Mucosa of stomach (tissue), 1 donor: ENCODE data around the gene BAIAP2.

Experiments
- H3K27me3 ChIP-seq: one replicate; pipeline ENCODE4 v1.7.0; 2013; ENCODE audit warnings: mild to moderate bottlenecking, low read length; ENCODE audit not compliant: control insufficient read depth, insufficient read depth
- H3K36me3 ChIP-seq: one replicate; pipeline ENCODE4 v1.7.0; 2013; ENCODE audit warnings: low read length; ENCODE audit not compliant: control insufficient read depth, insufficient read depth
- H3K4me1 ChIP-seq: one replicate; pipeline ENCODE4 v1.7.0; 2013; ENCODE audit warnings: mild to moderate bottlenecking, low read length; ENCODE audit not compliant: control insufficient read depth, insufficient read depth
- H3K4me3 ChIP-seq: one replicate; pipeline ENCODE4 v1.7.0; 2013; ENCODE audit warnings: low read length
- H3K9ac ChIP-seq: one replicate; pipeline ENCODE4 v1.7.0; 2013; ENCODE audit warnings: mild to moderate bottlenecking, low read length, moderate library complexity
- H3K9me3 ChIP-seq: one replicate; pipeline ENCODE4 v1.7.0; 2013; ENCODE audit warnings: mild to moderate bottlenecking, low read length, moderate library complexity; ENCODE audit not compliant: control insufficient read depth
- donor health status: Pancreatic carcinoma.

BAIAP2 gene

GRCh38 chr17:81112450-81112849, 77.5 kb downstream of the BAIAP2 start:
- H3K4me3 ChIP-seq, result no peak overlapping the region
- no peaks in the 10 kb centered on the region for H3K36me3 ChIP-seq
- no peak overlapping the region for H3K9ac ChIP-seq
- H3K9me3 ChIP-seq, result no peaks in the 10 kb centered on the region
- H3K27me3 ChIP-seq, result no peaks in the 10 kb centered on the region
- peaks cover 15% of the 10 kb centered on the region for H3K4me1 ChIP-seq

GRCh38 chr17:81113158-81113724, 78.3 kb downstream of the BAIAP2 start:
- H3K9me3 ChIP-seq, result no peaks in the 10 kb centered on the region
- no peak overlapping the region for H3K4me3 ChIP-seq
- no peak overlapping the region for H3K9ac ChIP-seq
- peaks cover under 1% of the 10 kb centered on the region for H3K27me3 ChIP-seq
- H3K36me3 ChIP-seq, result no peaks in the 10 kb centered on the region
- H3K4me1 ChIP-seq, result peaks cover 23% of the 10 kb centered on the region

- peaks cover 7% of the 10 kb centered on the region for H3K27me3 ChIP-seq
- H3K9ac ChIP-seq, result no peak overlapping the region
- H3K4me1 ChIP-seq, result peaks cover 31% of the 10 kb centered on the region
- H3K36me3 ChIP-seq, result no peaks in the 10 kb centered on the region
- no peaks in the 10 kb centered on the region for H3K9me3 ChIP-seq
- no peak overlapping the region for H3K4me3 ChIP-seq
These were observed 79.6 kb downstream of the BAIAP2 start for GRCh38 chr17:81114351-81115093.

- Histone ChIP-seq H3K4me3 (no peak overlapping the region), H3K27me3 (peaks cover 7% of the 10 kb centered on the region), H3K9me3 (no peaks in the 10 kb centered on the region), H3K9ac (no peak overlapping the region), H3K4me1 (peaks cover 31% of the 10 kb centered on the region), H3K36me3 (no peaks in the 10 kb centered on the region)
These were observed 80.3 kb downstream of the BAIAP2 start for GRCh38 chr17:81115219-81115618.

- no peaks in the 10 kb centered on the region for H3K9me3 ChIP-seq
- H3K27me3 ChIP-seq, result peaks cover 7% of the 10 kb centered on the region
- H3K4me1 ChIP-seq, result peaks cover 31% of the 10 kb centered on the region
- no peaks in the 10 kb centered on the region for H3K36me3 ChIP-seq
- no peak overlapping the region for H3K4me3 ChIP-seq
- no peak overlapping the region for H3K9ac ChIP-seq
These were observed 81.0 kb downstream of the BAIAP2 start for GRCh38 chr17:81115749-81116464.

GRCh38 chr17:81116704-81117103, 81.8 kb downstream of the BAIAP2 start:
- H3K4me1 ChIP-seq, result peaks cover 31% of the 10 kb centered on the region

GRCh38 chr17:81117672-81118198, 82.8 kb downstream of the BAIAP2 start:
- peaks cover 7% of the 10 kb centered on the region for H3K27me3 ChIP-seq
- peaks cover 31% of the 10 kb centered on the region for H3K4me1 ChIP-seq
- no peaks in the 10 kb centered on the region for H3K9me3 ChIP-seq
- H3K4me3 ChIP-seq, result no peak overlapping the region
- H3K36me3 ChIP-seq, result no peaks in the 10 kb centered on the region
- peak overlapping the region; percentile 45 for H3K9ac ChIP-seq

More at GRCh38 chr17:81116704-81117103, 81.8 kb downstream of the BAIAP2 start:
- no peak overlapping the region for H3K4me3 ChIP-seq
- H3K27me3 ChIP-seq, result peaks cover 7% of the 10 kb centered on the region
- no peaks in the 10 kb centered on the region for H3K9me3 ChIP-seq
- H3K36me3 ChIP-seq, result no peaks in the 10 kb centered on the region
- no peak overlapping the region for H3K9ac ChIP-seq

GRCh38 chr17:81118308-81119221, 83.6 kb downstream of the BAIAP2 start:
- H3K36me3 ChIP-seq, result no peaks in the 10 kb centered on the region
- peak overlapping the region; percentile 45 for H3K9ac ChIP-seq
- peaks cover 31% of the 10 kb centered on the region for H3K4me1 ChIP-seq
- H3K9me3 ChIP-seq, result no peaks in the 10 kb centered on the region
- peaks cover 7% of the 10 kb centered on the region for H3K27me3 ChIP-seq
- no peak overlapping the region for H3K4me3 ChIP-seq

- H3K4me3 ChIP-seq, result no peak overlapping the region
- H3K36me3 ChIP-seq, result no peaks in the 10 kb centered on the region
- H3K4me1 ChIP-seq, result peaks cover 31% of the 10 kb centered on the region
- H3K27me3 ChIP-seq, result peaks cover 7% of the 10 kb centered on the region
- no peaks in the 10 kb centered on the region for H3K9me3 ChIP-seq
- H3K9ac ChIP-seq, result no peak overlapping the region
These were observed 84.5 kb downstream of the BAIAP2 start for GRCh38 chr17:81119223-81120148.

GRCh38 chr17:81120149-81120484, 85.2 kb downstream of the BAIAP2 start:
- H3K4me3 ChIP-seq, result no peak overlapping the region
- no peaks in the 10 kb centered on the region for H3K9me3 ChIP-seq
- no peaks in the 10 kb centered on the region for H3K36me3 ChIP-seq
- H3K9ac ChIP-seq, result no peak overlapping the region
- peaks cover 7% of the 10 kb centered on the region for H3K27me3 ChIP-seq
- H3K4me1 ChIP-seq, result peaks cover 29% of the 10 kb centered on the region
